ENCODE data around the gene GMIP.

Gene GMIP

GRCh38 chr19:19656451-19657396 lies 13.3 kb upstream of the GMIP start:
- no peak for DNase-seq

GRCh38 chr19:19655641-19656343 lies 12.3 kb upstream of the GMIP start:
- no peak for DNase-seq

DNA sequence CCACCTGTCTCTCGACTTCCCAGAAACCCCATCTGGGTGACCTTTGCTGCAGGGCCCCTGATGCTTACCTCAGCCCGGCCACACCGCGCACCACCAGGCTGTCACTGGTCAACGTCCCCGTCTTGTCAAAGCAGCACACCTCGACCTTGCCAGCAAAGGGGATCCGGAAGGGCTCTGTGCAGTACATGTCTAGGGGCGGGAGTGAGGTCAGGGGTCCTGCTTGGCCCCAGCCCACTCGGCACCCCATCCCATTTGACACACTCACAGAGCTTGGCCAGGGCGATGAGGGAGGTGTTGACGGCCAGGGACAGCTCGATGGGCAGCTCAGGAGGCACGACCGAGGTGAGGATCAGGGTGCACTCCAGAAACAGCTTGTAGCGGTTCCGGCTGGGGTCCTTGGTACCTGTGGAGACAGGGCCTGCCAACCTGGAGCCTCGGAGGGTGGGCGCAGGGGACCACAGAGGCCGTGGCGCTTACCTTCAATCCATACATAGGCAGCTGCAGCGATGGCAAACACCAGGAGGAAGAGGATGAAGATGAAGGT lies 11.7 kb upstream of the GMIP start:
- no peak for DNase-seq

DNA sequence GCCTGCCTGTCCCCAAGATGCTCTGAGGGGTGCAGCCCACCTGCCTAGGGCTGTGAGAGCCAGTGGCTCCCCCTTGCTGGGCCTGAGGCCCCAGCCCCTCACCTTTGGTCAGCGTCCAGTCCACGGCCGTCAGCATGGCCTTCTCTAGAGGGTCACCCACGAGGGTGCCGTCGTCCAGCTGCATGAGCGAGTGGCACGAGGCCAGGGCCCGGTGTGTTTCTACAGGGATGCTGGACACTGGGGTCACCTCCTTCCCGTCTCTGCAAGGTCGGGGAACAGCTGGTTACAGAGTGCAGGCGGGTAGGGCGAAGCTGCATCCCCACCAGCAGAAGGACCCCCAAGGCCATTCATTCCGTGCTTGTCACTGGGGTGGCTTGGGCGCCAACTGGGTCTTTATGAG lies 11.0 kb upstream of the GMIP start:
- no peak for DNase-seq

GRCh38 chr19:19653597-19654147 lies 10.2 kb upstream of the GMIP start:
- no peak for DNase-seq

DNA sequence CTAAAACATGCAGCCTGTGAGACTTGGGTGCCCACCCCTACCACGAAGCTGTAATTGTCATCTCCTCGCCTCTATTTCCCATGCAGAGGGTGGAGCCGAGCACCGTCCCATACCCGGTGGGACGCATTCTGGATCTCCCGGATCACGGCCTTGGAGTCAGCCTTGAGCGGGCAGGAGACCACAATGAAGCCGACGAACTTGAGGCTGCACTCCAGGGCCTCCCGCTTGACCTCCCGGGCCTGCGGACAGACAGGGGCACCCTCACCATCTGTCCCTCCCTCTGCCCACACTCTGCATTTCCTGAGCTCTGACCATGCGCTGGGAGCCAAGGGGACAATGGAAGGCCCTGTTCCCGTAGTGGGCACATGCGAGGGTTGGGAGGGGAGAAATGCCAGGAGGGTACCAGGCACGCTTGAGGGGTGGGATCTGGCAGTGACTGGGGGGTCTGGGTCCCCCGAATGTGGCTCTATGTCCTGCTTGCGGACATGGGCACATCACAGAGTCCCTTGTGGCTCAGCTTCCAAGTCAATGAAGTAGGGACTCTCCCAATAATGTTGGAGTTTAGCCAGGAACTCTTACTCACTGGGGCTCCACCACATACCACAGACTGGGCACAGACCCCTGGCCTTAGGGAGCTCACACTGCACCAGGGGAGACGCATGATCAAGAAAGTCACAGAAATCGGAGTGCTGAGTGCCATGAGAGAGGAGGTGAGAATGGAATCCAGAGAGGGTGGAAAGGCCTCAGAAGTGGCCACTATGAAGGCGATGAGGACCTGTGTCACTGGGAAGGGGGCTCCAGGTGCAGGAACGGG lies 9.2 kb upstream of the GMIP start:
- no peak for DNase-seq

GRCh38 chr19:19651076-19651475 lies 7.6 kb upstream of the GMIP start:
- no peak for DNase-seq

DNA sequence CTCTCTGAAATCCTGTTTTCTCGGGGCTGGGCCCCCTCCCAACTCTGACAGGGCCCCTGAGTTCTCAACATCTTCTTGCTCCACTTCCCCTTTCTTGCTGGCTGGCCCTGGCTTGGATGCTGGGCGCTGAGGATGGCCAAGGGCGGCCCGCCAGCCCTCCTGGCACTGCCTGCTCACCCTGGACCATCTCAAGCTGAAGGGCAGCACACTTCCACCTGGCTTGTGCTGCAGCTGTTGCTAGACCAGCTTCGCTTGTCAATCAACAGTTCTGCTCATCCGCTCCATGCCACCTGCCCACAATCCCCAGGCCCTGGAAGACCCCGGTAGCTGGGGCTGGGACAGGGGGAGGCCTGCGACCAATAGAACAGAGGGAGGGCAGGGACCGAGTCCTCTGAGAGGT lies 6.9 kb upstream of the GMIP start:
- no peak for DNase-seq

DNA sequence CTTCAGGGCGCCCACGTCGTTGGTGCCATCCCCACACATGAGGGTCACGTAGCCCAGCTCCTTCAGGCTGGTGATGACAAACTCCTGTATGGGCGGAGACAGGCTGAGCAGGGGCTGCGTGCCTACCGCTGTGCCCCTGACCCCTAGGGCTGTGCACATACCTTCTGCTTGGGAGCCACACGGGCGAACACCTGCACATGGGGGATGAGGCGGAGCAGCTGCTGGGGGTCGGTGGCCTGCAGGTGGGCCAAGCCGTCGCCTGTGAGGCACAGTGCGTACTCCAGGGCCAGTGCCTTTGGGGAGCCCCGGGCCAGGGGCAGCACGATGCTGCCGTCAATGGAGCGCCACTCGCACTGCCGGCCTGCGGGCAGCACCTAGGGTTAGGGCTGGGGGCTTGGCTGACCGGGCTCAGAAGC lies 6.1 kb upstream of the GMIP start:
- no peak for DNase-seq

DNA sequence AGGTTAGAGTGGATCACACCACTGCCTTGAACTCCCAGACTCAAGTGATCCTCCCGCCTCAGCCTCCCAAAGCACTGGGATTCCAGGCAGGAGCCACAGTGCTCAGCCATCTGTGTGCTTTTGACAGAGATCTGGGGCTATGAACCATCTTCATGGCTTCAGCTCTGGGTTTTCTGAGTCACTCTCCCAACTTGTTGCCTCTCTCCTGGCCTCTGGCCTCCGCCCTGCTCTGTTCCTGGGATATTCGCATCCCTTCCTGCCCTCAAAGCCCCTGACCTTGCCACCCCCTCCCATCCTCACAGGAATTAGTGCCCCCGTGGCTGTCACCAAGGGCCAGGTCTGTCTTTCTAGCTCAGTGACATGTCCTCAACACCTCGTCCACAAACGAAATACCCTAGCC lies 5.7 kb upstream of the GMIP start:
- DNase-seq, result no peak

- DNase-seq, result no peak
These were observed 3.8 kb upstream of the GMIP start for GRCh38 chr19:19647037-19647835.

DNA sequence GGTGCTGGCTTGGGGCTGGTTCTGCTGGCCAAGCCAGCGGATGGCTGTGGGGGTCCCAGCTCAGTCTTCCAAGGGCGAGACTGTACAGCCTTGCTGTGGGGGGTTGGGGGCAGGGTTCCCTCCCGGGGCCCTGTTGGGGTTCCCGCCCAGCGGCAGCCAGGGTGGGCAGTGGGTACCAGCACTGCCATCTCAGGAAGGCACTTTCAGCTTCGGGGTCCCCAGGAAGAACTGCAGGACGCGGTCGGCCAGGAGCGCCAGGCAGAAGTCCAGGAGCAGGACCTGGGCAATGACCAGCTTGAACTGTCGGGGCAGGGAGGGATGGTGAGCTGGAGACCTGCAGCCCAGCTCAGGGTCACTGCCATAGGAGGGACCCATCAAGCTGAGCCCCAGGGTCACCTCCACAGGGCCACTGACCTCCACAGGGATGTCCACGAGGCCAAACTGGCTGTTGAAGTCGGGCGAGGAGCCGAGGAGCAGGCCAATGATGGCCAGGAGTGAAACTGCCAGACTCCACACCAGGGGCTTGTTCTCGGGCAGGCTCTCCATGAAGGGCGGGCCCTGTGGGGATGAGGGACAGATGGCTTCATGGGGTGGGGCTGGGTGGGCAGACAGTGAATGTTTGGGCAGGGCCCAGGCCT lies 1.9 kb upstream of the GMIP start:
- no peak for DNase-seq

- DNase-seq, result no peak
These were observed 564 bp upstream of the GMIP start for GRCh38 chr19:19644054-19644388.

- peak; percentile 54 to 56 for DNase-seq
These were observed 825 bp downstream of the GMIP start for GRCh38 chr19:19642506-19643157.

DNA sequence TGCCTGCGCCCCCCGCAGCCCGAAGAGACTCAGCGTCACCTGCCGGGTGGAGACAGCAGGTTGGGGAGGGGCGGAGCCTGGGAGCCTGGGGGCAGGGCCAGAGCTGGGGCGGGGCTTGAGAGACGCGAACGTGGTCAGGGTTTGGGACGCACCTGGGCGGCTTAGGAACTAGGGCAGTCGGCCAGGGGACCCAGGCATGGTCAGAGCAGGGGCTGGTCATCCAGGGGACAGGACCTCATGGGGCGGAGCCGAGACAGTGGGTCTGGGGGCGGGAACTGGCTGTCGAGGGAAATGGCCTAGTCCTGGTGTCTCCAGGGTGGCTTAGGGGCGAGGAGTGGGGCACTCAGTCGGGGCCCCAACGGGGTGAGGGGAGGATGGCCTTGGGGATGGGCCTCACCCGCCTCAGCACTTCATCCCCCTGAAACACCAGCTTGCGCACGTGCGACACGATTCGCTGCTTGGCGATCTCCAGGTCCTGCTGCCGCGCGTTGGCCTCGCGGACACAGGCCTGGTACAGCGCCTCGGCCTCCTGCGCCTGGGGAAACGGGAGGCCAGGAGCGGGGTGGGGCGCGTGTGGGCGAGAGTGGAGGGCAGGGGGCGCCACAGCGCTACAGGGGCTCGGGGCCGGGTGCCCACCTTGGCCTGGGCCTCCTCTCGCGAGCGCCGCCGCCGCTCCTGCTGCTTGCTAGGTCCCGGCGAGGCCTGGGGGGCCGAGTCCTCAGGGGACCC lies 5.8 kb downstream of the GMIP start:
- DNase-seq, result no peak

- no peak for DNase-seq
These were observed 6.3 kb downstream of the GMIP start for GRCh38 chr19:19637186-19637522.

GRCh38 chr19:19636573-19637185 lies 6.8 kb downstream of the GMIP start:
- no peak for DNase-seq

DNA sequence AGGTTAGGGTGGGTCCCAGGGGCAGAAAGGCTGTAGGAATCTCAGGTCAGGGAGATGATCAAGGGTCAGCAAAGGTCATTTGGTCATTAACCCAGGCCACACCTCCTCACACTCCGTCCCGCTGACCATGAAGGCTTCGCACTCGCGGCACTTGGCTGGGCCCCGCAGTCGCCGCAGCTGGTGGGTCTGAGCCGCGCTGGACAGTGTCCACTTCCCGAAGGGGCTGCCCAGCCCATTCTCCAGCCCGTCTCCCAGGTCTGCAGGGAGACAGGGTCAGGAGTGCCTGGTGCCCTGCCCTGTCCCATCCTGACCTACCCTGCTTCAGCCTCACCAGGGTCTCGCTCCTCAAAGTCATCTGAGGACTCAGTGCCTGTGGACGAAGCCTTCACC lies 8.1 kb downstream of the GMIP start:
- no peak for DNase-seq

DNA sequence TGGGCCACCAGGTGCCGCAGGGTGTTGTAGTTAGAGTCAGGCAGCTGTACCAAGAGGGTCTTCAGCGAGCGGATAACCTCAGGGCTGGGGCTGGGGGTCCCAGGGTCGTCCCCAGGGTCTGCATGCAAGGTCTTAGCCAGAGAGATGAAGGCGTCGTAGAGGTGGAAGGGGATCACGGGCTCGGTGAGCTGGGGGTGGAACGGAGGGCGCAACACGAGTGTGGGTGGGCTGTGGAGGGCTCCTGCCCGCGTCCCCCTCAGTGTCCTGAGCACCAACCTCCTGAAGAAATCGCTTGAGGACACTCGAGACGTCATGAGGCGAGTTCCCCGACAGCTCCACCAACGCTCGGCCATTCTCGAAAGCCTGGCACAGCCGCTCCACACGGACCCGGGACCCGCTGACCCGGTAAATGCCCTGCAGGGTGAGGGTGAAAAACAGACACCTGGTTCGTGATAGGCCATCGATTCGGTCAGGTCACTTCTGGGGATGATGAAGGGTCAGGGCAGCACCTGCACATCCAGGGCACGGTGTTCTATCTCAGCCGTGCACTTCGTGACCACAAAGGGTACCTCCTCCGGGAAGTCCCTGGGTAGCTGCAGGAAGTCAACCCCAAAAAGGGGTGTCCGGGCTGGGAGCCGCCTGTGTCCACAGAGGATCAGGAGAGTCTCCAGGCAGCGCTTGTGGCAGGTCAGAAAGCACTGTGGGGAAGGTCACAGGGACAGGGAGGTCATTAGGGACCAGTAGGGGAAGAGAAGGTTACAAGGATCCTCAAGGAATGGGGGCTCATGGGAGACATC lies 8.7 kb downstream of the GMIP start:
- no peak for DNase-seq
